ENCODE data around the gene TRIM2. TPM values are rescaled to one million over a fixed set of nuclear protein-coding genes. Genes with fewer than 3 reads are reported as not detected.

Gene TRIM2
- total RNA-seq, 1 donor from 2014 or later, result not detected

GRCh38 chr4:153204728-153205648 is 745 bp downstream of the TRIM2 start:
- Mint-ChIP-seq H3K27ac (peak overlapping the region; percentile 45), H3K4me1 (peaks cover 18% of the 10 kb centered on the region), H3K36me3 (ENCODE audit: low read depth) (no peaks in the 10 kb centered on the region), H3K27me3 (peaks cover 2% of the 10 kb centered on the region), H3K4me3 (peak overlapping the region; percentile 52), H3K9me3 (no peaks in the 10 kb centered on the region)
- intact Hi-C loops (cut with micrococcal nuclease), result loop anchor here (5.0 kb wide), 1 partner anchor 48 kb away; no protein-coding TSS in a partner anchor
- peak; percentile 75 for DNase-seq

GRCh38 chr4:153205757-153206156 is 1.5 kb downstream of the TRIM2 start:
- Mint-ChIP-seq H3K27ac (peak overlapping the region; percentile 29), H3K36me3 (ENCODE audit: low read depth) (no peaks in the 10 kb centered on the region)
- peak; percentile 63 for DNase-seq

GRCh38 chr4:153206534-153206933 is 2.3 kb downstream of the TRIM2 start:
- peaks cover 4% of the 10 kb centered on the region for H3K27me3 Mint-ChIP-seq
- intact Hi-C loops (cut with micrococcal nuclease), result loop anchor here (5.0 kb wide), 1 partner anchor 49 kb away; no protein-coding TSS in a partner anchor
- H3K36me3 Mint-ChIP-seq (ENCODE audit: low read depth), result no peaks in the 10 kb centered on the region
- H3K4me3 Mint-ChIP-seq, result no peak overlapping the region
- peaks cover 18% of the 10 kb centered on the region for H3K4me1 Mint-ChIP-seq
- H3K27ac Mint-ChIP-seq, result no peak overlapping the region
- H3K9me3 Mint-ChIP-seq, result no peaks in the 10 kb centered on the region
- no peak for DNase-seq

More at GRCh38 chr4:153205757-153206156, 1.5 kb downstream of the TRIM2 start:
- intact Hi-C loops (cut with micrococcal nuclease), result loop anchor here (5.0 kb wide), 1 partner anchor 48 kb away; no protein-coding TSS in a partner anchor
- Mint-ChIP-seq H3K27me3 (peaks cover 4% of the 10 kb centered on the region), H3K4me3 (peak overlapping the region; percentile 52), H3K4me1 (peaks cover 18% of the 10 kb centered on the region), H3K9me3 (no peaks in the 10 kb centered on the region)

- Mint-ChIP-seq H3K4me3 (no peak overlapping the region), H3K36me3 (ENCODE audit: low read depth) (no peaks in the 10 kb centered on the region)
- DNase-seq, result no peak
Measured at GRCh38 chr4:153207027-153207426, 2.8 kb downstream of the TRIM2 start.

GRCh38 chr4:153207567-153207966 is 3.3 kb downstream of the TRIM2 start:
- no peak overlapping the region for H3K4me3 Mint-ChIP-seq
- H3K4me1 Mint-ChIP-seq, result peaks cover 20% of the 10 kb centered on the region
- H3K27me3 Mint-ChIP-seq, result peaks cover 4% of the 10 kb centered on the region
- no peak overlapping the region for H3K27ac Mint-ChIP-seq
- intact Hi-C loops (cut with micrococcal nuclease), result loop anchor here (5.0 kb wide), 1 partner anchor 50 kb away; no protein-coding TSS in a partner anchor
- no peaks in the 10 kb centered on the region for H3K9me3 Mint-ChIP-seq
- no peaks in the 10 kb centered on the region for H3K36me3 Mint-ChIP-seq (ENCODE audit: low read depth)
- no peak for DNase-seq

More at GRCh38 chr4:153207027-153207426, 2.8 kb downstream of the TRIM2 start:
- Mint-ChIP-seq H3K27me3 (peaks cover 4% of the 10 kb centered on the region), H3K9me3 (no peaks in the 10 kb centered on the region), H3K4me1 (peaks cover 18% of the 10 kb centered on the region), H3K27ac (no peak overlapping the region)
- intact Hi-C loops (cut with micrococcal nuclease), result loop anchor here (5.0 kb wide), 1 partner anchor 50 kb away; no protein-coding TSS in a partner anchor

GRCh38 chr4:153209410-153209809 is 5.2 kb downstream of the TRIM2 start:
- Mint-ChIP-seq H3K9me3 (no peaks in the 10 kb centered on the region), H3K36me3 (ENCODE audit: low read depth) (no peaks in the 10 kb centered on the region), H3K4me3 (no peak overlapping the region), H3K4me1 (peaks cover 19% of the 10 kb centered on the region), H3K27me3 (peaks cover 6% of the 10 kb centered on the region), H3K27ac (no peak overlapping the region)
- DNase-seq, result no peak
- intact Hi-C loops (cut with micrococcal nuclease), result loop anchor here (5.0 kb wide), 1 partner anchor 52 kb away; no protein-coding TSS in a partner anchor

- Mint-ChIP-seq H3K27ac (no peak overlapping the region), H3K4me3 (no peak overlapping the region), H3K9me3 (no peaks in the 10 kb centered on the region), H3K27me3 (peaks cover 12% of the 10 kb centered on the region), H3K4me1 (peaks cover 9% of the 10 kb centered on the region), H3K36me3 (ENCODE audit: low read depth) (no peaks in the 10 kb centered on the region)
- intact Hi-C loops (cut with micrococcal nuclease), result no loop called here
- DNase-seq, result no peak
Measured at GRCh38 chr4:153210727-153211126, 6.5 kb downstream of the TRIM2 start.

GRCh38 chr4:153211986-153212728 is 7.9 kb downstream of the TRIM2 start:
- no peak overlapping the region for H3K27ac Mint-ChIP-seq
- intact Hi-C loops (cut with micrococcal nuclease), result no loop called here
- H3K4me1 Mint-ChIP-seq, result peaks cover 2% of the 10 kb centered on the region
- H3K9me3 Mint-ChIP-seq, result no peaks in the 10 kb centered on the region
- DNase-seq, result no peak
- H3K27me3 Mint-ChIP-seq, result peaks cover 18% of the 10 kb centered on the region
- no peaks in the 10 kb centered on the region for H3K36me3 Mint-ChIP-seq (ENCODE audit: low read depth)
- no peak overlapping the region for H3K4me3 Mint-ChIP-seq

- DNase-seq, result no peak
- Mint-ChIP-seq H3K27me3 (peaks cover 22% of the 10 kb centered on the region), H3K4me1 (peaks cover 2% of the 10 kb centered on the region), H3K27ac (no peak overlapping the region), H3K9me3 (no peaks in the 10 kb centered on the region), H3K36me3 (ENCODE audit: low read depth) (no peaks in the 10 kb centered on the region), H3K4me3 (no peak overlapping the region)
- intact Hi-C loops (cut with micrococcal nuclease), result no loop called here
Measured at GRCh38 chr4:153212736-153213135, 8.5 kb downstream of the TRIM2 start.

GRCh38 chr4:153215921-153216320 is 11.7 kb downstream of the TRIM2 start:
- no peak for DNase-seq
- intact Hi-C loops (cut with micrococcal nuclease), result no loop called here
- Mint-ChIP-seq H3K27me3 (peaks cover 33% of the 10 kb centered on the region), H3K36me3 (ENCODE audit: low read depth) (no peaks in the 10 kb centered on the region), H3K27ac (no peak overlapping the region), H3K9me3 (no peaks in the 10 kb centered on the region), H3K4me1 (peaks cover 2% of the 10 kb centered on the region), H3K4me3 (no peak overlapping the region)

GRCh38 chr4:153216546-153216945 is 12.3 kb downstream of the TRIM2 start:
- H3K27ac Mint-ChIP-seq, result no peak overlapping the region
- H3K4me3 Mint-ChIP-seq, result no peak overlapping the region
- peaks cover 2% of the 10 kb centered on the region for H3K36me3 Mint-ChIP-seq (ENCODE audit: low read depth)
- intact Hi-C loops (cut with micrococcal nuclease), result no loop called here
- peaks cover 2% of the 10 kb centered on the region for H3K4me1 Mint-ChIP-seq
- no peaks in the 10 kb centered on the region for H3K9me3 Mint-ChIP-seq
- peaks cover 36% of the 10 kb centered on the region for H3K27me3 Mint-ChIP-seq
- no peak for DNase-seq

- no peak for DNase-seq
- intact Hi-C loops (cut with micrococcal nuclease), result no loop called here
- H3K4me3 Mint-ChIP-seq, result no peak overlapping the region
- H3K36me3 Mint-ChIP-seq (ENCODE audit: low read depth), result peaks cover 2% of the 10 kb centered on the region
- peaks cover 4% of the 10 kb centered on the region for H3K4me1 Mint-ChIP-seq
- H3K9me3 Mint-ChIP-seq, result no peaks in the 10 kb centered on the region
- H3K27me3 Mint-ChIP-seq, result peaks cover 41% of the 10 kb centered on the region
- no peak overlapping the region for H3K27ac Mint-ChIP-seq
Measured at GRCh38 chr4:153217440-153217839, 13.2 kb downstream of the TRIM2 start.

GRCh38 chr4:153218961-153219360 is 14.7 kb downstream of the TRIM2 start:
- Mint-ChIP-seq H3K4me3 (no peak overlapping the region), H3K9me3 (no peaks in the 10 kb centered on the region), H3K27me3 (peaks cover 48% of the 10 kb centered on the region), H3K36me3 (ENCODE audit: low read depth) (peaks cover 2% of the 10 kb centered on the region), H3K4me1 (peaks cover 11% of the 10 kb centered on the region), H3K27ac (no peak overlapping the region)
- no peak for DNase-seq
- intact Hi-C loops (cut with micrococcal nuclease), result no loop called here

Data from activated CD4-positive, alpha-beta T cell treated with anti-CD3 and anti-CD28 coated beads, Interleukin-2, amount 10 ng/mL, durations not matched to agents 24 days and 14 days (primary cell).